Suprapubic skin (tissue), 4 donors: ENCODE results near the gene RFK.

Source experiments
- POLR2A ChIP-seq, 2 donors: fragments of 450-650 bp; IDR thresholded peaks; one replicate each; pipeline ENCODE4 v1.6.1; 2017; ENCODE audit warnings: antibody characterized with exemption in 2 of 2, mild to moderate bottlenecking in 2 of 2, moderate library complexity in 2 of 2
- POLR2AphosphoS5 ChIP-seq, 3 donors: sonication (generic); formaldehyde crosslinking; IDR thresholded peaks; one replicate each; pipeline ENCODE4 v1.6.1; 2017; ENCODE audit warnings: antibody characterized with exemption in 3 of 3
- TF ChIP-seq, protein P1 (sequence below), 2 donors: fragments of 200-600 bp in 1 of 2; fragments of 450-650 bp in 1 of 2; sonication (generic) in 1 of 2; IDR thresholded peaks; one replicate each; pipeline ENCODE4 v1.5.1; 2016 to 2019; ENCODE audit warnings: antibody characterized with exemption in 2 of 2, mild to moderate bottlenecking in 1 of 2, moderate library complexity in 1 of 2

DNA sequence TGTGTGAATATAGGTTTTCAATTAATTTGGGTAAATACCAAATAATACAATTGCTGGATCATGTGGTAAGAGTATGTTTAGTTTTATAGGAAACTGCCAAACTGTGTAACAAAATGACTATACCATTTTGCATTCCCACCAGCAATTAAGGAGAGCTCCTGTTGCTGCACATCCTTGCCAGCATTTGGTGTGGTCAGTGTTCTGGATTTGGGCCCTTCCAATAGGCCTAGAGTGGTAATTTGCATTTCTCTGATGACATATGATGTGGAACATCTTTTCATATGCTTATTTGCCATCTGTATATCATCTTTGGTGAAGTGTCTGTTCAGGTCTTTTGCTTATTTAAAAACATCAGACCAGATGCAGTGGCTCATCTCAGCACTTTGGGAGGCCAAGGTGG lies 11.6 kb upstream of the RFK start:
- TF ChIP-seq POLR2A (IDR thresholded peaks at IDR 0.05) = no peak
- TF ChIP-seq POLR2AphosphoS5 (IDR thresholded peaks at IDR 0.05) = no peak
- TF ChIP-seq, protein P1, sequence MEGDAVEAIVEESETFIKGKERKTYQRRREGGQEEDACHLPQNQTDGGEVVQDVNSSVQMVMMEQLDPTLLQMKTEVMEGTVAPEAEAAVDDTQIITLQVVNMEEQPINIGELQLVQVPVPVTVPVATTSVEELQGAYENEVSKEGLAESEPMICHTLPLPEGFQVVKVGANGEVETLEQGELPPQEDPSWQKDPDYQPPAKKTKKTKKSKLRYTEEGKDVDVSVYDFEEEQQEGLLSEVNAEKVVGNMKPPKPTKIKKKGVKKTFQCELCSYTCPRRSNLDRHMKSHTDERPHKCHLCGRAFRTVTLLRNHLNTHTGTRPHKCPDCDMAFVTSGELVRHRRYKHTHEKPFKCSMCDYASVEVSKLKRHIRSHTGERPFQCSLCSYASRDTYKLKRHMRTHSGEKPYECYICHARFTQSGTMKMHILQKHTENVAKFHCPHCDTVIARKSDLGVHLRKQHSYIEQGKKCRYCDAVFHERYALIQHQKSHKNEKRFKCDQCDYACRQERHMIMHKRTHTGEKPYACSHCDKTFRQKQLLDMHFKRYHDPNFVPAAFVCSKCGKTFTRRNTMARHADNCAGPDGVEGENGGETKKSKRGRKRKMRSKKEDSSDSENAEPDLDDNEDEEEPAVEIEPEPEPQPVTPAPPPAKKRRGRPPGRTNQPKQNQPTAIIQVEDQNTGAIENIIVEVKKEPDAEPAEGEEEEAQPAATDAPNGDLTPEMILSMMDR (IDR thresholded peaks at IDR 0.05) = no peak
